Activated T-cell treated with anti-CD3 and anti-CD28 coated beads, Interleukin-2, amount 50 U/mL, for 72 hours (primary cell): ENCODE data around the gene LSG1. TPM values are rescaled to one million over a fixed set of nuclear protein-coding genes. Genes with fewer than 3 reads are reported as not detected.

Experiments
- ATAC-seq, 2 donors: fragments of 150-1000 bp; cut with Tn5 transposase; replicated peaks in 1 of 2; 2 replicates each; pipeline ENCODE4 v1.10.0; 2021; ENCODE audit warnings: moderate library complexity in 2 of 2, mild to moderate bottlenecking in 1 of 2
- DNase-seq, 2 donors: peaks; one replicate each; pipeline ENCODE4 v3.0.0; 2021 to 2022; ENCODE audit warnings: mixed read lengths in 1 of 2
- H3K27ac Mint-ChIP-seq: one replicate; pipeline ENCODE4 v1.8.0; 2022; ENCODE audit warnings: mild to moderate bottlenecking, moderate library complexity, mixed read lengths
- H3K27me3 Mint-ChIP-seq: one replicate; pipeline ENCODE4 v1.8.0; 2022; ENCODE audit warnings: low read depth, mixed read lengths
- H3K36me3 Mint-ChIP-seq, 2 donors: one replicate each; pipeline ENCODE4 v1.8.0; 2022; ENCODE audit warnings: mixed read lengths in 2 of 2, mild to moderate bottlenecking in 1 of 2; ENCODE audit not compliant: insufficient read depth in 2 of 2
- H3K4me1 Mint-ChIP-seq: one replicate; pipeline ENCODE4 v1.8.0; 2022; ENCODE audit warnings: low read depth, mixed read lengths
- H3K4me3 Mint-ChIP-seq, 2 donors: one replicate each; pipeline ENCODE4 v1.8.0; 2022; ENCODE audit warnings: mild to moderate bottlenecking in 2 of 2, mixed read lengths in 2 of 2, moderate library complexity in 2 of 2
- H3K9me3 Mint-ChIP-seq, 2 donors: one replicate each; pipeline ENCODE4 v1.8.0; 2022; ENCODE audit warnings: mixed read lengths in 2 of 2
- total RNA-seq, 2 donors: library from RNA; stranded (reverse); gene quantifications; one replicate each; pipeline ENCODE4 v1.2.3, GENCODE V29; 2022

LSG1 gene
- total RNA-seq, 2 donors from 2014 or later = 38.3 to 43.4 TPM

- Mint-ChIP-seq H3K27ac (no peak overlapping the region), H3K9me3 (no peaks in the 10 kb centered on the region), H3K4me1 (peaks cover 28% of the 10 kb centered on the region), H3K27me3 (no peaks in the 10 kb centered on the region), H3K36me3 (peaks cover 8 to 40% of the 10 kb centered on the region in 2 donors), H3K4me3 (no peak overlapping the region)
- DNase-seq = no peak
- no peak for ATAC-seq
Observed at GRCh38 chr3:194661374-194661773, 10.6 kb downstream of the LSG1 start.

- Mint-ChIP-seq H3K27ac (no peak overlapping the region), H3K27me3 (no peaks in the 10 kb centered on the region), H3K4me1 (peaks cover 29% of the 10 kb centered on the region), H3K9me3 (no peaks in the 10 kb centered on the region), H3K4me3 (no peak overlapping the region), H3K36me3 (peaks cover 5 to 28% of the 10 kb centered on the region in 2 donors)
- DNase-seq (no peak), ATAC-seq (no peak)
Observed at GRCh38 chr3:194659778-194660177, 12.2 kb downstream of the LSG1 start.

GRCh38 chr3:194658477-194659242 lies 13.3 kb downstream of the LSG1 start:
- H3K36me3 Mint-ChIP-seq = peaks cover 9 to 37% of the 10 kb centered on the region in 2 donors
- no peak for DNase-seq
- no peak overlapping the region for H3K4me3 Mint-ChIP-seq
- ATAC-seq = no peak
- no peaks in the 10 kb centered on the region for H3K9me3 Mint-ChIP-seq
- peak overlapping the region; percentile 42 for H3K27ac Mint-ChIP-seq
- H3K27me3 Mint-ChIP-seq = no peaks in the 10 kb centered on the region
- peaks cover 31% of the 10 kb centered on the region for H3K4me1 Mint-ChIP-seq

GRCh38 chr3:194657439-194657838 lies 14.6 kb downstream of the LSG1 start:
- Mint-ChIP-seq H3K4me3 (no peak overlapping the region), H3K27ac (no peak overlapping the region), H3K27me3 (no peaks in the 10 kb centered on the region), H3K4me1 (peaks cover 33% of the 10 kb centered on the region), H3K36me3 (peaks cover 13 to 46% of the 10 kb centered on the region in 2 donors), H3K9me3 (no peaks in the 10 kb centered on the region)
- ATAC-seq (no peak), DNase-seq (no peak)

GRCh38 chr3:194654443-194654842 lies 17.5 kb downstream of the LSG1 start:
- ATAC-seq (peak; percentile 95 to 96), DNase-seq (peak; percentile 21 to 51)
- H3K27me3 Mint-ChIP-seq = no peaks in the 10 kb centered on the region
- H3K36me3 Mint-ChIP-seq = peaks cover 17 to 53% of the 10 kb centered on the region in 2 donors
- peak overlapping the region; percentile 64 to 78 for H3K4me3 Mint-ChIP-seq
- no peaks in the 10 kb centered on the region for H3K9me3 Mint-ChIP-seq
- peak overlapping the region; percentile 86 for H3K27ac Mint-ChIP-seq
- peaks cover 24% of the 10 kb centered on the region for H3K4me1 Mint-ChIP-seq

- Mint-ChIP-seq H3K9me3 (no peaks in the 10 kb centered on the region), H3K36me3 (peaks cover 25 to 32% of the 10 kb centered on the region in 2 donors), H3K4me1 (no peaks in the 10 kb centered on the region), H3K4me3 (no peak overlapping the region), H3K27me3 (no peaks in the 10 kb centered on the region), H3K27ac (peak overlapping the region; percentile 48)
- DNase-seq (no peak), ATAC-seq (no peak)
Observed at GRCh38 chr3:194647747-194648146, 24.2 kb downstream of the LSG1 start.

GRCh38 chr3:194642769-194643168 lies 29.2 kb downstream of the LSG1 start:
- Mint-ChIP-seq H3K36me3 (peaks cover 24 to 32% of the 10 kb centered on the region in 2 donors), H3K4me3 (no peak overlapping the region), H3K27ac (no peak overlapping the region), H3K4me1 (peaks cover 6% of the 10 kb centered on the region), H3K27me3 (no peaks in the 10 kb centered on the region), H3K9me3 (no peaks in the 10 kb centered on the region)
- DNase-seq (no peak), ATAC-seq (no peak)

- Mint-ChIP-seq H3K36me3 (peaks cover 24 to 31% of the 10 kb centered on the region in 2 donors), H3K27me3 (no peaks in the 10 kb centered on the region), H3K4me1 (peaks cover 6% of the 10 kb centered on the region), H3K9me3 (no peaks in the 10 kb centered on the region), H3K4me3 (no peak overlapping the region), H3K27ac (no peak overlapping the region)
- DNase-seq (peak; percentile 25 to 44), ATAC-seq (peak in 1 of 2 donors; percentile 51)
Observed at GRCh38 chr3:194640829-194641228, 31.2 kb downstream of the LSG1 start.

- Mint-ChIP-seq H3K36me3 (peaks cover 11 to 23% of the 10 kb centered on the region in 2 donors), H3K4me1 (peaks cover 6% of the 10 kb centered on the region), H3K27ac (no peak overlapping the region), H3K27me3 (no peaks in the 10 kb centered on the region), H3K4me3 (no peak overlapping the region), H3K9me3 (no peaks in the 10 kb centered on the region)
- DNase-seq = no peak
- no peak for ATAC-seq
Observed at GRCh38 chr3:194638991-194639605, 32.9 kb downstream of the LSG1 start.

- DNase-seq (no peak), ATAC-seq (no peak)
- Mint-ChIP-seq H3K27ac (no peak overlapping the region), H3K9me3 (no peaks in the 10 kb centered on the region), H3K27me3 (no peaks in the 10 kb centered on the region), H3K36me3 (peaks cover 7 to 15% of the 10 kb centered on the region in 2 donors), H3K4me1 (peaks cover 6% of the 10 kb centered on the region), H3K4me3 (no peak overlapping the region)
Observed at GRCh38 chr3:194637541-194638400, 34.2 kb downstream of the LSG1 start.

GRCh38 chr3:194637066-194637465 lies 34.9 kb downstream of the LSG1 start:
- peaks cover 3% of the 10 kb centered on the region for H3K4me1 Mint-ChIP-seq
- no peak overlapping the region for H3K4me3 Mint-ChIP-seq
- no peaks in the 10 kb centered on the region for H3K9me3 Mint-ChIP-seq
- DNase-seq (no peak), ATAC-seq (no peak)
- H3K27me3 Mint-ChIP-seq = no peaks in the 10 kb centered on the region
- H3K27ac Mint-ChIP-seq = no peak overlapping the region
- H3K36me3 Mint-ChIP-seq = peaks cover 5 to 12% of the 10 kb centered on the region in 2 donors

GRCh38 chr3:194633349-194634004 lies 38.5 kb downstream of the LSG1 start, which contains the start of gene TMEM44:
TSS of gene TMEM44 (minus strand) at chr3:194633419. CDS start at chr3:194633215, 204 bp downstream.
- H3K36me3 Mint-ChIP-seq = no peaks in the 10 kb centered on the region
- no peaks in the 10 kb centered on the region for H3K4me1 Mint-ChIP-seq
- H3K9me3 Mint-ChIP-seq = no peaks in the 10 kb centered on the region
- H3K27me3 Mint-ChIP-seq = no peaks in the 10 kb centered on the region
- peak within 1 kb of the TSS; percentile 88 for H3K4me3 Mint-ChIP-seq
- ATAC-seq (peak; percentile 85 to 87), DNase-seq (peak; percentile 70 to 81)
- H3K27ac Mint-ChIP-seq = peak within 1 kb of the TSS; percentile 54
